Brain microvascular endothelial cell (primary cell): ENCODE results near the gene KRTAP9-6.
"Not testable (repeated sequence)": the region's sequence is repeated elsewhere in the genome, so short reads cannot be mapped to it uniquely, and the experiment has no call there.

Source experiments
- DNase-seq: peaks from one replicate; pipeline ENCODE4 v3.0.0-alpha.2; 2020
- H3K27ac ChIP-seq: fragments of 250-450 bp; sonication (Bioruptor Pico); 2 replicates; pipeline ENCODE4 v1.5.1; 2020; ENCODE audit warnings: mild to moderate bottlenecking, moderate library complexity
- H3K27me3 ChIP-seq: fragments of 250-450 bp; sonication (Bioruptor Pico); replicated peaks from 2 replicates; pipeline ENCODE4 v1.5.1; 2020; ENCODE audit warnings: mild to moderate bottlenecking
- H3K36me3 ChIP-seq: fragments of 250-450 bp; sonication (Bioruptor Pico); replicated peaks from 2 replicates; pipeline ENCODE4 v1.5.1; 2020; ENCODE audit warnings: mild to moderate bottlenecking
- H3K4me3 ChIP-seq: 2 replicates; pipeline ENCODE4 v1.5.1; 2011; ENCODE audit warnings: low read depth, mild to moderate bottlenecking, control low read depth, low read length, moderate library complexity
- CTCF ChIP-seq: IDR thresholded peaks from 2 replicates; pipeline ENCODE4 v1.5.1; 2011; ENCODE audit warnings: low read depth, mild to moderate bottlenecking, moderate library complexity, low read length, control low read depth, inconsistent platforms; ENCODE audit errors: missing control alignments
- in situ Hi-C: cut with HindIII; loops from 2 replicates; pipeline ENCODE4 v1.10.0; 2017; ENCODE audit warnings: low sequenced_read_pairs, low pct_ligation_motif_present

KRTAP9-6 gene

GRCh38 chr17:41271858-41272257 lies 6.7 kb downstream of the KRTAP9-6 start:
- Histone ChIP-seq H3K36me3 (no peaks in the 10 kb centered on the region), H3K27ac (no peak overlapping the region), H3K27me3 (no peaks in the 10 kb centered on the region), H3K4me3 (no peak overlapping the region)
- no peak for TF ChIP-seq CTCF
- in situ Hi-C loops: no loop called here
- no peak for DNase-seq

GRCh38 chr17:41275648-41276190 lies 10.5 kb downstream of the KRTAP9-6 start, which contains the start of gene KRTAP9-7:
KRTAP9-7 (plus strand) TSS chr17:41275698; CDS start chr17:41275698, 0 bp downstream.
- in situ Hi-C loops, DNase-seq, H3K4me3 ChIP-seq, H3K36me3 ChIP-seq, H3K27me3 ChIP-seq, H3K27ac ChIP-seq: not testable (repeated sequence)

- H3K36me3 ChIP-seq: no peaks in the 10 kb centered on the region
- no peak overlapping the region for H3K4me3 ChIP-seq
- DNase-seq: no peak
- no peaks in the 10 kb centered on the region for H3K27me3 ChIP-seq
- no peak for TF ChIP-seq CTCF
- in situ Hi-C loops: no loop called here
- no peak overlapping the region for H3K27ac ChIP-seq
These were observed 13.2 kb downstream of the KRTAP9-6 start for GRCh38 chr17:41278176-41278955.

GRCh38 chr17:41284043-41284442 lies 18.9 kb downstream of the KRTAP9-6 start:
- Histone ChIP-seq H3K27me3 (no peaks in the 10 kb centered on the region), H3K4me3 (no peak overlapping the region), H3K27ac (no peak overlapping the region), H3K36me3 (no peaks in the 10 kb centered on the region)
- no peak for DNase-seq
- TF ChIP-seq CTCF: no peak
- in situ Hi-C loops: no loop called here

GRCh38 chr17:41284546-41284945 lies 19.4 kb downstream of the KRTAP9-6 start:
- in situ Hi-C loops: no loop called here

GRCh38 chr17:41287050-41287449 lies 21.9 kb downstream of the KRTAP9-6 start:
- H3K27me3 ChIP-seq: no peaks in the 10 kb centered on the region
- no peak overlapping the region for H3K4me3 ChIP-seq
- no peak overlapping the region for H3K27ac ChIP-seq
- no peaks in the 10 kb centered on the region for H3K36me3 ChIP-seq
- no peak for DNase-seq
- in situ Hi-C loops: no loop called here
- TF ChIP-seq CTCF: no peak

More at GRCh38 chr17:41284546-41284945, 19.4 kb downstream of the KRTAP9-6 start:
- no peak overlapping the region for H3K27ac ChIP-seq
- DNase-seq: no peak
- H3K4me3 ChIP-seq: no peak overlapping the region
- no peaks in the 10 kb centered on the region for H3K36me3 ChIP-seq
- TF ChIP-seq CTCF: no peak
- H3K27me3 ChIP-seq: no peaks in the 10 kb centered on the region
